ENCODE measurements around the gene EML3. TPM values are rescaled to one million over a fixed set of nuclear protein-coding genes. Genes with fewer than 3 reads are reported as not detected.
"Not testable (repeated sequence)": the region's sequence is repeated elsewhere in the genome, so short reads cannot be mapped to it uniquely, and the experiment has no call there.

The EML3 gene
- total RNA-seq, 1 experiment from 2014 or later, result 51.1 TPM

GRCh38 chr11:62560566-62561103 lies 51.9 kb downstream of the EML3 start (continued):
- TF ChIP-seq E2F4 (CRISPR knock-in tag; IDR thresholded peaks at IDR 0.05; ENCODE audit: borderline replicate concordance, low read depth) (no peak), CBFB (CRISPR knock-in tag; IDR thresholded peaks at IDR 0.05; ENCODE audit: low read depth) (no peak), TEAD1 (CRISPR knock-in tag; IDR thresholded peaks at IDR 0.05) (peak; percentile 63; the same call in 1 of the 2 replicates), JAZF1 (CRISPR knock-in tag; IDR thresholded peaks at IDR 0.05) (no peak), GABPB1 (CRISPR knock-in tag; IDR thresholded peaks at IDR 0.05) (no peak), CDX4 (CRISPR knock-in tag; IDR thresholded peaks at IDR 0.05; ENCODE audit: borderline replicate concordance) (no peak), ZNF512 (CRISPR knock-in tag; IDR thresholded peaks at IDR 0.05; ENCODE audit: borderline replicate concordance) (no peak), ZNF232 (CRISPR knock-in tag; IDR thresholded peaks at IDR 0.05) (no peak), ATF1 (CRISPR knock-in tag; IDR thresholded peaks at IDR 0.05) (no peak), FOXK1 (CRISPR knock-in tag; IDR thresholded peaks at IDR 0.05) (no peak), ZNF281 (CRISPR knock-in tag; IDR thresholded peaks at IDR 0.05) (no peak), ZNF671 (CRISPR knock-in tag; IDR thresholded peaks at IDR 0.05) (0 out of 2 replicates have a peak, but pooled peaks have one; percentile 52)

GRCh38 chr11:62559626-62560025 lies 52.9 kb downstream of the EML3 start:
- Mint-ChIP-seq H3K36me3 (peaks cover 52% of the 10 kb centered on the region), H3K4me1 (peaks cover 76% of the 10 kb centered on the region)
- CTCF ChIA-PET, result interaction anchor here (0.6 to 11.8 kb wide), 6 partner anchors 14 to 164 kb away, joined by 3 to 311 read pairs (median 41); partner anchors contain the start of genes AHNAK and B3GAT3

GRCh38 chr11:62559204-62559603 lies 53.4 kb downstream of the EML3 start:
- H3K27me3 Mint-ChIP-seq (ENCODE audit: low read depth), result no peaks in the 10 kb centered on the region
- peak overlapping the region; percentile 49; the same call in 1 of the 2 replicates for H3K4me3 Mint-ChIP-seq
- ATAC-seq (no peak), DNase-seq (ENCODE audit: low spot score) (no peak)
- H3K9me3 Mint-ChIP-seq, result no peaks in the 10 kb centered on the region
- ChIA-PET CTCF (interaction anchor here (3.6 to 11.8 kb wide), 2 partner anchors 14 to 134 kb away, joined by 106 to 311 read pairs; partner anchors contain the start of gene AHNAK), POLR2A (interaction anchor here (0.9 to 3.3 kb wide), 2 partner anchors 15 to 17 kb away, joined by 3 to 13 read pairs; no protein-coding TSS in a partner anchor)
- H3K27ac Mint-ChIP-seq, result peak overlapping the region; percentile 96
- peaks cover 80% of the 10 kb centered on the region for H3K4me1 Mint-ChIP-seq
- H3K36me3 Mint-ChIP-seq, result peaks cover 52% of the 10 kb centered on the region
- TF ChIP-seq ATF2 (CRISPR knock-in tag; IDR thresholded peaks at IDR 0.05; ENCODE audit: borderline replicate concordance, low read depth), result no peak
- no peak for TF ChIP-seq TEAD4 (CRISPR knock-in tag; IDR thresholded peaks at IDR 0.05)
- no peak for TF ChIP-seq ZNF532 (CRISPR knock-in tag; IDR thresholded peaks at IDR 0.05; ENCODE audit: borderline replicate concordance)
- no peak for TF ChIP-seq ZBTB21 (CRISPR knock-in tag; IDR thresholded peaks at IDR 0.05; ENCODE audit: borderline replicate concordance)
- no peak for TF ChIP-seq KAT7 (CRISPR knock-in tag; IDR thresholded peaks at IDR 0.05; ENCODE audit: borderline replicate concordance)

More at GRCh38 chr11:62559626-62560025, 52.9 kb downstream of the EML3 start:
- Mint-ChIP-seq H3K4me3 (peak overlapping the region; percentile 49), H3K27ac (peak overlapping the region; percentile 96)
- H3K9me3 Mint-ChIP-seq; H3K27me3 Mint-ChIP-seq (ENCODE audit: low read depth); ATAC-seq; DNase-seq (ENCODE audit: low spot score): not testable (repeated sequence)
- POLR2A ChIA-PET, result interaction anchor here (0.9 to 3.3 kb wide), 4 partner anchors 13 to 135 kb away, joined by 3 to 13 read pairs (median 8); partner anchors contain the start of gene AHNAK

All from WTC11 (cell line).